Right ventricle myocardium superior (tissue), 1 donor: ENCODE measurements around the gene VPS13D. TPM values are rescaled to one million over a fixed set of nuclear protein-coding genes. Genes with fewer than 3 reads are reported as not detected.

Source experiments
- ATAC-seq: fragments of 200-7000 bp; cut with Tn5 transposase; one replicate; pipeline ENCODE4 v1.9.1; 2020; ENCODE audit warnings: mild to moderate bottlenecking; ENCODE audit not compliant: poor library complexity
- DNase-seq: peaks from one replicate; pipeline ENCODE4 v3.0.0-alpha.2; 2020
- intact Hi-C: fragments of 100-400 bp; cut with DNase I; formaldehyde crosslinking; loops from one replicate; pipeline ENCODE4 v1.11.2; 2022
- total RNA-seq: library from RNA; stranded (reverse); fragmentation: NEBNext Ultra II Directional; extraction: Animal tissue kit (Norgen Biotek cat#: 25700); gene quantifications from one replicate; pipeline ENCODE4 v1.2.1, GENCODE V29; 2021
- donor health status: DM: no; HTN: yes; CAD: no; lungs with severe emphysema.

The VPS13D gene
- total RNA-seq, 1 donor from 2014 or later, result 63.3 TPM

DNA sequence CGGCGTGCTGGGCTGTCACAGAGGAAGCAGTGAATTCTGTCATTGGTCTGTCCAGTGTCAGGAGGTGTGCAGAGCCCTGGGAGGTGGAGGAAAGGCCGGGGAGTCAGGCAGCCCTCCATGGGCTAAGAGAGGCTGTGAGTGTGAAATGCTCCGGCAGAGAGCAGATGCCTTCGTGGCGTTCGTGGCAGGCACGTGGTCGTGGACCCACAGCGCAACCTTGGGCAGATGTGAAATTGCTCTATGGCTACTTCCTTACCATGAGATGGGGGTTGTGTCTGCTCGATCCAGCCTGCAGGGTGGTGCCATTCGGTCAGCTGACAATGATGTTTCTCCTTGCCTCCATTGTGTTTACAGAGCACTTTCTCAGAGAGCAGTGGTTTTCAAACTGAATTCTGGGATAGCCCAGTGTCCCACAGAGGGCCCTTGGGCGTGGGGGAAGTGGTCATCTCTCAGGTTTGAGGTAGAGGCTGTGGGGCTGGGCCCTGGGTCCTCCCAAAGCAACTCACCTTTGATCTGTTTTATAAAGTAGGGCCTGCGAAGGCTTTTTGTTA is 35.1 kb upstream of the VPS13D start:
- ATAC-seq (peak; percentile 14), DNase-seq (no peak)
- intact Hi-C loops, result no loop called here

DNA sequence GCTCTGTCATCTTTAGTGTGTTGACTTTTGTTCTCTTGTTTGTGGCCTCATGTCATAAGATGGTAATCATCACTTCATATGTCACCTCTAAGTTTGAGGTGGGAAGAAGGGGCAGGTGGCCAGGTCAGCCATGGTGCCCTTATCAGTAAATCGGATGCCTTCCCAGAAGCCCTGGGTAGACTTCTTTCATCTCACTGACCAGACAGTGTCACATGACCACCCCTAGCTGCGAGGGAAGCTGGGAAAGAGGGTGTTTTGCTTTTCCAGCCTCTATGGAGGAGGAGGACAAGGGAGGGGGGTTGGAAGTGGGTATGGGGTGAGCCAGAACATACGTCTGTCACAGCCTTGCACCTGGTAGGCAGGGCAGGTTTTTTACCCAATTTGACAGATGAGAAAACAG is 34.4 kb upstream of the VPS13D start:
- no peak for DNase-seq

DNA sequence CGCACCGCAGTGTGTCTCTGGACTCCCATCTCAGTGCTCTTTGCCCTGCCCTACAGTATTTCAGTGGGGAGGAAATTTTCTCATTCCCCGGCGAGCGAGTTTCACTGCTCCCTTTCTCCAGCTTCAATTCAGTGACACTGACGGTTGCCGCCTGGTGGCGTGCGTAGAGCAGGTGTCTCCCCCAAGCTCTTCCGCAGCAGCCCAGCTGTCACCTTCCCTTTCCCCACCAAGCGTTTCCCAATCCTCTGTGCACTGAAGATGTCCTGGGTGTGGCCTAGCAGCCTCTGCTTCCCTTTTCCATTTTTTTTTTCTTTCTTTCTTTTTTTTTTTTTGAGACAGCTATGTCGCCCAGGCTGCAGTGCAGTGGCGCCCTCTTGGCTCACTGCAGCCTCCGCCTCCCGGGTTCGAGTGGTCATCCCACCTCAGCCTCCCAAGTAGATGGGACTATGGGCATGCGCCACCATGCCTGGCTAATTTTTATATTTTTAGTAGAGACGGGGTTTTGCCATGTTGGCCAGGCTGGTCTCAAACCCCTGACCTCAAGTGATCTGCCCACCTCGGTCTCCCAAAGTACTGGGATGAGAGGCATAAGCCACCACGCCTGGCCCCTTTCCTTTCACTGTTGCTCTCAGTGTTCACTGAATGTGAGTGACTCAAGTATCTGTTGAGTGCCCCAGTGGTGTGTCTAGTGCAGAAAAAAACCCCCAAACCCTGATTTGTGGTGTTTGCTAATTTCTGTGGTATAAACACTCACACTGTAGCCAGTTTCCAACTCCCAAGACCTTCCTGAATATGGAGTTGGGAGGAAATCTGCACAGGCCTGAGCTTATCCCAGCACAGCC is 33.0 kb upstream of the VPS13D start:
- DNase-seq (peak; percentile 80), ATAC-seq (peak; percentile 74)
- intact Hi-C loops, result no loop called here

More for the DNA sequence above, 34.4 kb upstream of the VPS13D start:
- ATAC-seq, result no peak
- intact Hi-C loops, result no loop called here

DNA sequence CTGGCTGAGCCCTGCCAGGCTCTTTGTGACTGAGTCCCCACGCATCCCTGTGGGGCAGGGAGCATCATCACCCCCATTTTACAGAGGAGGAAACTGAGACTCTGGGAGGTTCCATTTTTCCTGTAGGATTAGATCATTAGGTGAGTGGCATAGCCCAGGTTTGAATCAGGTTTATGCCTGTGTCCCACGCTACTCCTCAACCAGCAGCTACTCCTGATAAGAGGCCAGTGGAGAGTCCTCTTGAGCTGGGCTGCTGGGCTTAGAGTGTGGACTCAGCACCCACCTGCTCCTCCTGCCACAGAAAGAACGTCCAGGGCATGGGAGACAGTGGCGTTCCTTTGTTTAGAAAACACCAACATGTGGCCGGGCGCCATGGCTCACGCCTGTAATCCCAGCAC is 32.3 kb upstream of the VPS13D start:
- intact Hi-C loops, result no loop called here
- DNase-seq, result peak; percentile 25
- ATAC-seq, result no peak

DNA sequence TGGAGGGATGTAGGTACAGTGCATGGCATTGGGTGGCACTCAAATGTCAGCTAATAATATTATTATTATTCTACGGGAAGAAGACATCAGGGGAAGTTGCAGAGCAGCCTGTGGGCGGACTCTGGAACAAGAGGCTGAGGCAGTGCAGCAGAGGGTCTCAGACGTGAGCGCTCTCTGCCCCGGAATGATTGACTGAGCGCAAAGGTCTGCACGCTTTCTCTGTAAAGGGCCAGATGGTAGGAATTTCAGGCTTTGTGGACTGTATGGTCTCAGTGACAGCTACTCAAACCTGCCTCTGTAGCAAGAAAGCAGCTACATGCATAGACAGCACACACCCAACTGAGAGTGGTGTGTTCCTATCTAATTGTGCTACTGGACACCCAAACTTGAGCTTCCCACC is 29.6 kb upstream of the VPS13D start:
- ATAC-seq (no peak), DNase-seq (no peak)
- intact Hi-C loops, result no loop called here

DNA sequence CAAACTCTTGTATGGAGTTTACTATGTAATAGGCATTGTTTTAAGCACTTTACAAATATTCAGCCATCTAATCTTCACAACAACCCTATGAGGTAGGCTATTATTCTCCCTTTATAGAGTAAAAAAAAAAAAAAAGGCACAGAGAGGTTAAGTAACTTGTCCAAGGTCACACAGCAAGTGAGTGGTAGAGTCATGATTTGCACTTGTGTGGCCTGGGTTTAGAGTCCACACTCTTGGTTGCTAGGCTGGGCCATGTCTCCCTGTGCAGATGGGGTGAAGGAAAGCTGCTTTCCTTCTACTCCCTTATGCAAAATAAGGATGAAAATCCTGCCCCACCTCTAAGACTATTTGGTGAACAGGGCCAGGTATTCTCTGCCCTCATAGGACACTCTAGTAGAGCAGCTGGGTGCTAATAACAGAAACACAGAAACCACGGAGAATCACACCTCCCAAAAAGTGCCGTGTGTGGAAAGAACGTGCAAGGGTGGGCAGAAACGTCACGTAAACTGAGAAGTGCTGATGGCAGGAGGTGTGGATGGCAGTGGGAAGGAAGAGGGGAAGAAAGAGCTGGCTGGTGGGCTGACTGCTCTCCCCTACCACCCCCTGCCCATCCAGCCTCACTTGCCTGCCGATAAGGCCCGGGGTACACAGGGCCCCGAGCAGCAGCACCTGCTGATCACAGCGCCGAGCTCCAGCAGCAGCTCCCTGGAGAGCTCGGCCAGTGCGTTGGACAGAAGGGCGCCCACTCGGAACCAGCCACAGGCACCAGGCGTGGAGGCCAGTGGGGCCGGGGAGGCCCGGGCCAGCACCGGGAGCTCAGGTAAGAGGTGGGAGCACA is 28.3 kb upstream of the VPS13D start:
- no peak for ATAC-seq
- intact Hi-C loops, result no loop called here
- no peak for DNase-seq

DNA sequence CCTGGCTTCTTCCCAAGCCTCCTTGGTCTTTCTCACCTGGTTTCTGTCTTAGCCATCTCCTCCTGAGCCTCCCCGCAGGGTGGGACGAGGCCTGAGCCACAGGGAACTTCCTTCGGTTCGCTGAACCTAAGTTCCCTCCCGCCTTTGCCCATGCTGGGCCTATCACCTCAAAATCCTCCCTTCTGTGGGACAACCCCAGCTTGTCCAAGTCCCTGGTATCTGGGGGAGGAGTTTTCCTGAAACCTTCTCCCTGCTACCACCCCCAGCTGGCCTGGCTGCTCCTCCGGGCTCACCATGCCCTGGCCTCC is 27.7 kb upstream of the VPS13D start:
- no peak for ATAC-seq
- peak; percentile 6 for DNase-seq
- intact Hi-C loops, result no loop called here

DNA sequence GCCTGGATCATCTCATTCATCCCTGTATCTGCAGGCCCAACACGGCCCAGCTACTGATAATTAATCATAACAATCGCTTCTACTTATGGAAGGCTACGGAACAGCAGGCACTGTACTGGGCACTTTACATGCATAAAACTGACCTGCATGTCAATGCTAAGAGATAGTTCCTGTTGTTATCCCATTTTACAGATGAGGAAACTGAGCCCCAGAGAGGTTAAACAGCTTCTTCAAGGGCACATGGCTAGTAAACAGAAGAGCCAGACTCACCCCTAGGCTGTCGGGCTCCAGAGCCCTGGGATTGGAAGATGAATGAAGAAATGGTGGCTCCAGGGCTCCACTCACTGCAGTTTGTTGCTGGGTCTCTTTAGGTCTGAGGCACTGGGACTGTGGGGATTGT is 27.3 kb upstream of the VPS13D start:
- DNase-seq (no peak), ATAC-seq (no peak)
- intact Hi-C loops, result no loop called here

DNA sequence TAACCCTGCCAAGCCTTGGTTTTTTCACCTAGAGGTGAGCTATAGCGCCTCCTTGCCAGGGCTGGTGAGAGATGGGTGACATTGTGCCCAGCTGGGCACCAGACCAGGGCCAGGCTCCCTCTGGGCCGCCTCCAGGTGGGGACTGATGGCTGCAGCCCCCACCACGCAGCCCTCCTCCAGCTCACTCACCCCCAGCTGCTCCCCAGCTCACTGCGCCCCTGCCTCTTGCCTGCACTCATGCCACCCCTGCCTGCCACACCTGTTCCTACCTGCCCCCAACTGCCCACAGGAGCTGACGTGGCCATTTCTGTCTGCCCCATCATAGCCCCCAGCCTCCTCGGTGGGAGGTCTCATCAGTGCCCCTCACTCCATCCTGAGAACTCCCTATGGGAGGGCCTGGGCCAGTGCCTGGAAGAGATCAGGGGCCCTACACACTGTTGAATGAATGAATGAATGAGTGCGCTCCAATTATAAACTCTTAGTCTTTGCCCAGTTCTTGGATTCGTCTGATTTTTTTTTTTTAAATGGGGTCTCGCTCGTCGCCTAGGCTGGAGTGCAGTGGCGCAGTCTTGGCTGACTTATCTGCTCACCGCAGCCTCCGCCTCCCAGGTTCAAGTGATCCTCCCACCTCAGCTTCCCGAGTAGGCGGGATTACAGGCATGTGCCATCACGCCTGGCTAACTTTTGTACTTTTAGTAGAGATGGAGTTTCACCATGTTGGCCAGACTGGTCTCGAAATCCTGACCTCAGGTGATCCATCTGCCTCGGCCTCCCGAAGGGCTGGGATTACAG is 26.4 kb upstream of the VPS13D start:
- DNase-seq, result peak; percentile 24
- ATAC-seq, result no peak
- intact Hi-C loops, result no loop called here

DNA sequence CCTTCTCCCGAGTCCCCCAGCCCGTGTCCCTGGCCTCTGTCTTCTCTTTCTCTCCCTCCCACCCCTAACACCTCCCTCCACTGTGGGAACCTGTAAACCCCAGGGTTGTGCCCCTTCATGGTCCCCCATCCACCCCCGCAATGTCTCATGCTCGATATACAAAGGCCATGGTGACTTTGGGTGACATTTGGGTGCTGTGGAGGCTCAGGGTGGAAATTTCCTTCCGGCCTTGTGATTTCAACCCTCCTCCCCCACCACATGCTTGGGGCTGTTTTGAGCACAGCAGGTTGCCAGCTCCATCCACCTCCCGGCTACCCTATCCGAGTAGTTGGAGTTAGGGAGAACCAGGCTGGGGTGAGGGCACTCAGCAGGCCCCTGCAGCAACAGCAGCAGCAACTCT is 25.7 kb upstream of the VPS13D start:
- intact Hi-C loops, result no loop called here
- DNase-seq, result no peak
- no peak for ATAC-seq

DNA sequence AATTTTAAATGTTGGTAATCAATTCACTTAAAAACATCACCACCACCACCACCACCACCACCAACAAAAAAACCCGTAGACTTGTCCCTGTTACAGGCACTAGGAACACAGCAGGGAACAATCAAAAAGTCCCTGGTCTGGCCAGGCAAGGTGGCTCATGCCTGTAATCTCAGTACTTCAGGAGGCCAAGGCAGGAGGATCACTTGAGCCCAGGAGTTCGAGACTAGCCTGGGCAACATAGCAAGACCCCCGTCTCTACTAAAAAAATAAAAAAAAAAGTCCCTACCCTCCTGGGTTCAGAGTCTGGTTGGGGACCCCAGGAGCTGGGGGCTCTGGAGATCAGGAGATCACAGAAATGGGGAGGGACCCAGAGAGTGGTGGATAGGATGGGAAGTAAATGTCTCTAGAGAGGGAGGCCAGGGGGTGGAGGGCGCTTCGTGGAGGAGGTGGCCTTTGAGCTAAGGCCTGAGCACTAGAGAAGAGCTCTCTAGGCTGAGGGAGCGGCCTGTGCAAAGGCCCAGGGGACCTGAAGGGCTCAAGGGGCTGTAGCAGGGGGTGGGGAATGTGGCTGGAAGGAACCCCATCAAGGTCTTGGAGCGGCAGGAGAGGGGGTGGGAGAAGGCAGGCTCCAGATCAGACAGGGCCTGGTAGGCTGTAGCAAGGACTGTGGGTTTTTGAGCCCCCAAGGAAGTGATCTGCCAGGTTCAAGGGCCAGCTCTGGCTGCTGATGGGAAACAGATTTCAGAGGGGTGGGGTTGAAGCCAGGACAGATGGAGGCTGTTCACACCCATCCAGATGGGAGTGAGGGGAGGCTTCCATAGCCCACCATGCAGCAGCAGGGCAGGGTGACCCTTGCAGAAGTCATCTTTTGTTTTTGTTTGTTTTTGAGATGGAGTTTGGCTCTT is 24.8 kb upstream of the VPS13D start:
- ATAC-seq (no peak), DNase-seq (no peak)
- intact Hi-C loops, result no loop called here

DNA sequence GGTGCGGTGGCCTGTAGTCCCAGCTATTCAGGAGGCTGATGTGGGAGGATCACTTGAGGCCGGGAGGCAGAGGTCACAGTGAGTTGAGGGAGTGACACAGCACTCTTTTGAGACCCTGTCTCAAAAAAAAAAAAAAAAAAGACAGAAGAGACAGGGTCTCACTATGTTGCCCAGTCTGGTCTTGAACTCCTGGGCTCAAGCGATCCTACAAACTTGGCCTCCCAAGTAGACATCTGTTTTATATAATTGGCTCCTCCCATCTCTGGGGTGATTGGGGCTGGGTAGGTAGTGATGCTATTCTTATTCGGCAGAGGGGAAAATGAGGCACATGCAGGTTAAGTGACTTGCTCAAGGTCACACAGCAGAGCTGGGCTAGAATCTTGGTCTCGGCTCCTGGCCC is 23.6 kb upstream of the VPS13D start:
- ATAC-seq (no peak), DNase-seq (no peak)
- intact Hi-C loops, result no loop called here

DNA sequence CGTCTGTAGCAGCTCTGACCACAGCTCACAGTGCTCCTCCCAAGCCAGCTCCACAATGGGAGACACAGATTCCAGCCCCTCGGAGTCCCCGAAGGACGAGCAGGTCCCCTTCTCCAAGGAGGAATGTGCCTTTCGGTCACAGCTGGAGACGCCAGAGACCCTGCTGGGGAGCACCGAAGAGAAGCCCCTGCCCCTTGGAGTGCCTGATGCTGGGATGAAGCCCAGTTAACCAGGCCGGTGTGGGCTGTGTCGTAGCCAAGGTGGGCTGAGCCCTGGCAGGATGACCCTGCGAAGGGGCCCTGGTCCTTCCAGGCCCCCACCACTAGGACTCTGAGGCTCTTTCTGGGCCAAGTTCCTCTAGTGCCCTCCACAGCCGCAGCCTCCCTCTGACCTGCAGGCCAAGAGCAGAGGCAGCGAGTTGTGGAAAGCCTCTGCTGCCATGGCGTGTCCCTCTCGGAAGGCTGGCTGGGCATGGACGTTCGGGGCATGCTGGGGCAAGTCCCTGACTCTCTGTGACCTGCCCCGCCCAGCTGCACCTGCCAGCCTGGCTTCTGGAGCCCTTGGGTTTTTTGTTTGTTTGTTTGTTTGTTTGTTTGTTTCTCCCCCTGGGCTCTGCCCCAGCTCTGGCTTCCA is 22.9 kb upstream of the VPS13D start:
- intact Hi-C loops, result no loop called here
- ATAC-seq, result no peak
- DNase-seq, result no peak

DNA sequence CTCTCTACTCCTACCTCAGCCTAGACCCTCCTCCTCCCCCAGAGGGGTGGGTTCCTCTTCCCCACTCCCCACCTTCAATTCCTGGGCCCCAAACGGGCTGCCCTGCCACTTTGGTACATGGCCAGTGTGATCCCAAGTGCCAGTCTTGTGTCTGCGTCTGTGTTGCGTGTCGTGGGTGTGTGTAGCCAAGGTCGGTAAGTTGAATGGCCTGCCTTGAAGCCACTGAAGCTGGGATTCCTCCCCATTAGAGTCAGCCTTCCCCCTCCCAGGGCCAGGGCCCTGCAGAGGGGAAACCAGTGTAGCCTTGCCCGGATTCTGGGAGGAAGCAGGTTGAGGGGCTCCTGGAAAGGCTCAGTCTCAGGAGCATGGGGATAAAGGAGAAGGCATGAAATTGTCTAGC is 21.6 kb upstream of the VPS13D start:
- ATAC-seq (peak; percentile 4), DNase-seq (no peak)
- intact Hi-C loops, result no loop called here

DNA sequence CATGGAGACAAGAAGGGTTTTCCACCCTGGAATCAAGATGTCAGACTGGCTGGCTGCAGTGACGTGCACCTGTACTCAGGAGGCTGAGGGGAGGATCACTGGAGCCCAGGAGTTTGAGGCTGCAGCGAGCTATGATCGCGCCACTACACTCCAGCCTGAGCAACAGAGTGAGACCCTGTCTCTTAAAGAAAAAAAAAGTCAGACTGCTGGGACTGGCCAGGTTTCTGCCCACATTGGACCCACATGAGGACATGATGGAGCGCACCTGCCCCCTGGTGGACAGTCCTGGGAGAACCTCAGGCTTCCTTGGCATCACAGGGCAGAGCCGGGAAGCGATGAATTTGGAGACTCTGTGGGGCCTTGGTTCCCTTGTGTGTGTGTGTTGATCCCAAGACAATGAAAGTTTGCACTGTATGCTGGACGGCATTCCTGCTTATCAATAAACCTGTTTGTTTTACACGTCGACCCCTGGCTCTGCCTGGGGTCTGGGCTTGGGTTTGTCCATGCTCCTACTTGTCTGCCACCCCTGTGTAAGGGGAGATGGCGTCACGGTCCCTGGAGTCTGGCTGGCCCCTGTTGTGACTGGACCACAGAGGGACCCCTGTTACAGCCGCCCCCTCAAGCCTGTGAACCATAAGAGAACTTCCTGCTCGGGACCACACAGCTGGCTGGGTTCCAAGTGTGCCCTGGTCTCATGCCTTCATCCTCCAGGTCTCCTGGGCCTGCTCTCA is 20.9 kb upstream of the VPS13D start:
- ATAC-seq (peak; percentile 95), DNase-seq (peak; percentile 92)
- intact Hi-C loops, result loop anchor here (1.0 kb wide), 1 partner anchor 85 kb away; no protein-coding TSS in a partner anchor

DNA sequence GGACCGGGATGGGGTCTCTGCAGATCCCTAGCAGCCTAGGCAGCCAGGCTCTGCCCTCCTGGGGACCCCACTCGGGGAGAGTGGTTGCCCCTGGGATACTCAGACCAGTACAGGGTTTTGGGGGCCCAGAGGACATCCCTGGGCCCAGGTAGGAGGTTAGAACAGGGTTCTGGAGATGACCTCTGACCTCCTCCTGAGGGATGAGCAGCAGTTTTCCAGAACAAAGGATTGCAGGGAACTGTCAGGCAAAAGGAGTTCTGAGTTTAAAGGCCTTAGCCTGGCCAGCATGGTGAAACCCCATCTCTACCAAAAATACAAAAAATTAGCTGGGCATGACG is 20.4 kb upstream of the VPS13D start:
- no peak for DNase-seq
- ATAC-seq, result no peak
- intact Hi-C loops, result loop anchor here (1.0 kb wide), 1 partner anchor 85 kb away; no protein-coding TSS in a partner anchor
